ENCODE data around the gene RBM38. TPM values are rescaled to one million over a fixed set of nuclear protein-coding genes. Genes with fewer than 3 reads are reported as not detected.

RBM38 gene
- total and polyA plus RNA-seq, 2 of the 13 experiments (the other 11 are each of a cell fraction or from before 2014, with no cell fraction given): 24.2 to 34.2 TPM

- TF ChIP-seq ZNF780A (CRISPR knock-in tag; IDR thresholded peaks at IDR 0.05): no peak
- TF ChIP-seq MNT (IDR thresholded peaks at IDR 0.05): peak; percentile 86; the same call in 1 of the 2 replicates
- no peak for TF ChIP-seq ARID5B (CRISPR knock-in tag; IDR thresholded peaks at IDR 0.05)
- no peak for TF ChIP-seq PRPF4 (IDR thresholded peaks at IDR 0.05; ENCODE audit: low read depth, low read length, poor library complexity, severe bottlenecking)
- TF ChIP-seq PCBP2 (optimal IDR thresholded peaks at IDR 0.05; ENCODE audit: low read depth, low read length, poor library complexity, severe bottlenecking): no peak
- TF ChIP-seq MTA1 (CRISPR knock-in tag; IDR thresholded peaks at IDR 0.05; ENCODE audit: borderline replicate concordance): no peak
- no peak for TF ChIP-seq ZNF414 (CRISPR knock-in tag; IDR thresholded peaks at IDR 0.05)
- TF ChIP-seq TFAP4 (IDR thresholded peaks at IDR 0.05; ENCODE audit: borderline replicate concordance, low read depth): no peak
- TF ChIP-seq RNF2 (conservative IDR thresholded peaks at IDR 0.05; ENCODE audit: low read depth): peak; percentile 40; the same call in 1 of the 2 replicates
- no peak for TF ChIP-seq ZNF558 (CRISPR knock-in tag; IDR thresholded peaks at IDR 0.05; ENCODE audit: borderline replicate concordance)
- no peak for TF ChIP-seq STAT6 (CRISPR knock-in tag; IDR thresholded peaks at IDR 0.05; ENCODE audit: borderline replicate concordance)
- no peak for TF ChIP-seq ZFAT (CRISPR knock-in tag; conservative IDR thresholded peaks at IDR 0.05)
- TF ChIP-seq ZNF576 (CRISPR knock-in tag; IDR thresholded peaks at IDR 0.05): no peak
- TF ChIP-seq JARID2 (CRISPR knock-in tag; IDR thresholded peaks at IDR 0.05; ENCODE audit: insufficient replicate concordance): no peak
These were observed 19.7 kb downstream of the RBM38 start (continued) for GRCh38 chr20:57410924-57411323.
